BJ (cell line): ENCODE data around the gene IFITM5. TPM values are rescaled to one million over a fixed set of nuclear protein-coding genes. Genes with fewer than 3 reads are reported as not detected.

ENCODE experiments used
- CTCF ChIA-PET: fragments of 350-600 bp; formaldehyde crosslinking; extraction: SDS; loops from one replicate; lab custom pipeline; 2021; ENCODE audit warnings: antibody characterized with exemption, inconsistent platforms; lab: Yijun Ruan, JAX
- POLR2A ChIA-PET: fragments of 300-600 bp; sonication (Branson Sonifier 250); formaldehyde crosslinking; extraction: SDS; loops from one replicate; lab custom pipeline; 2021; ENCODE audit warnings: antibody characterized with exemption; lab: Charles Lee
- DNase-seq: peaks from one replicate; pipeline ENCODE4 v3.0.0-alpha.2; 2011; ENCODE audit warnings: low read depth
- H3K27me3 ChIP-seq: 2 replicates; pipeline ENCODE4 v1.6.0; 2011; ENCODE audit warnings: low read length; ENCODE audit not compliant: control insufficient read depth, insufficient read depth
- H3K36me3 ChIP-seq: 2 replicates; pipeline ENCODE4 v1.5.1; 2011; ENCODE audit warnings: low read length; ENCODE audit not compliant: control insufficient read depth, insufficient read depth
- H3K4me3 ChIP-seq: 2 replicates; pipeline ENCODE4 v1.5.1; 2011; ENCODE audit warnings: low read depth, mild to moderate bottlenecking, control low read depth, low read length
- polyA plus RNA-seq: library from polyadenylated mRNA; depleted of rRNA; stranded (reverse); fragments of >200 nt; gene quantifications from 2 replicates; pipeline ENCODE4 v1.2.3, GENCODE V29; 2011
- TF ChIP-seq, protein P1 (sequence below): IDR thresholded peaks from 2 replicates; pipeline ENCODE4 v1.5.1; 2011; ENCODE audit warnings: low read depth, mild to moderate bottlenecking, control low read depth, inconsistent platforms, low read length, moderate library complexity; ENCODE audit not compliant: insufficient read depth

IFITM5 gene
- polyA plus RNA-seq, 1 experiment, result not detected

GRCh38 chr11:296171-297050 lies 2.9 kb downstream of the IFITM5 start:
- TF ChIP-seq, protein P1, sequence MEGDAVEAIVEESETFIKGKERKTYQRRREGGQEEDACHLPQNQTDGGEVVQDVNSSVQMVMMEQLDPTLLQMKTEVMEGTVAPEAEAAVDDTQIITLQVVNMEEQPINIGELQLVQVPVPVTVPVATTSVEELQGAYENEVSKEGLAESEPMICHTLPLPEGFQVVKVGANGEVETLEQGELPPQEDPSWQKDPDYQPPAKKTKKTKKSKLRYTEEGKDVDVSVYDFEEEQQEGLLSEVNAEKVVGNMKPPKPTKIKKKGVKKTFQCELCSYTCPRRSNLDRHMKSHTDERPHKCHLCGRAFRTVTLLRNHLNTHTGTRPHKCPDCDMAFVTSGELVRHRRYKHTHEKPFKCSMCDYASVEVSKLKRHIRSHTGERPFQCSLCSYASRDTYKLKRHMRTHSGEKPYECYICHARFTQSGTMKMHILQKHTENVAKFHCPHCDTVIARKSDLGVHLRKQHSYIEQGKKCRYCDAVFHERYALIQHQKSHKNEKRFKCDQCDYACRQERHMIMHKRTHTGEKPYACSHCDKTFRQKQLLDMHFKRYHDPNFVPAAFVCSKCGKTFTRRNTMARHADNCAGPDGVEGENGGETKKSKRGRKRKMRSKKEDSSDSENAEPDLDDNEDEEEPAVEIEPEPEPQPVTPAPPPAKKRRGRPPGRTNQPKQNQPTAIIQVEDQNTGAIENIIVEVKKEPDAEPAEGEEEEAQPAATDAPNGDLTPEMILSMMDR, result no peak
- Histone ChIP-seq H3K4me3 (no peak overlapping the region), H3K36me3 (peaks cover 5% of the 10 kb centered on the region), H3K27me3 (peaks cover 6% of the 10 kb centered on the region)
- DNase-seq, result no peak
- CTCF ChIA-PET, result interaction anchor here (2.7 kb wide), 1 partner anchor 9 kb away, joined by 23 read pairs; no protein-coding TSS in a partner anchor
- POLR2A ChIA-PET, result no interaction called here

DNA sequence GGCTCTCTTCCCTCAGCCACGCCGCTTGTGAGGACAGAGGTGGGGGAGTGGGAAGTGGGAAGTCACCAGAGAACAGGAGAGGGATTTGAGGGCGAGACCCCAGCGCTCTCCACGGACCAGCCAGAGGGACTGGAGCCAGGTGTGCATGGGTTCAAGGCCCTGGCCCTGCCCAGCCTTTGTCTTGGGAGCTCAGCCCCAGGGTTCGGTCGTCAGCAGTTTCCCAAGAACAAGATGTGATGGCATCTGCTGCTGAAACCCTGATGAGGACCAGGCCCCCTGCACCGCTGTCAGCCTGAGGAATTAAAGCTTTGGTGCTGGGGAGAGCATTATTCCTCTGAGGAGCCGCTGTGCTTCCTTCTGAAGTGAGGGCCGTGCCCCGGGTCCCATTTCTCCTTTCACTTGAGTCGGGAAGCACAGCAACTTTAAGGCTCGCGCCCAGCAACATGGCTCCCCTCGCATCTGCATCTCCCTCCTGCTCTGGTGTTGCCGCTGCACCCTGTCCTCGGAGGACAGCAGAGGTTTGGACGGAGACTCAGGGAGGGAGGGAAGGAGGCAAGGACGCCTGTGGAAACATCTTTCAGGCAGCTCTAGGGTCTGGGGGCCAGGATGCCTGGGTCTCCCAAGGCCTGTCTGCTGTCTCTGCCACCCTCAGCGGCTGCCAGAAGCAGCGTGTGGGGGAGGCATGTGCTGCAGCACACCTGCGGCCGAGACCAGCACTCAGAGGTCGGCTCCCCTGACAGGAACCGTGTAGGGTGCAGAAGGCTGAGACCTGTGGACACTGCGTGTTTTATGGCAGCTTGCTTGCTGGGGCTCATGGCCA lies 3.8 kb downstream of the IFITM5 start:
- ChIA-PET POLR2A (no interaction called here), CTCF (interaction anchor here (2.7 kb wide), 1 partner anchor 10 kb away, joined by 23 read pairs; no protein-coding TSS in a partner anchor)
- no peak overlapping the region for H3K4me3 ChIP-seq
- DNase-seq, result no peak
- TF ChIP-seq, protein P1, result no peak
- H3K27me3 ChIP-seq, result peaks cover 6% of the 10 kb centered on the region
- peaks cover 5% of the 10 kb centered on the region for H3K36me3 ChIP-seq

DNA sequence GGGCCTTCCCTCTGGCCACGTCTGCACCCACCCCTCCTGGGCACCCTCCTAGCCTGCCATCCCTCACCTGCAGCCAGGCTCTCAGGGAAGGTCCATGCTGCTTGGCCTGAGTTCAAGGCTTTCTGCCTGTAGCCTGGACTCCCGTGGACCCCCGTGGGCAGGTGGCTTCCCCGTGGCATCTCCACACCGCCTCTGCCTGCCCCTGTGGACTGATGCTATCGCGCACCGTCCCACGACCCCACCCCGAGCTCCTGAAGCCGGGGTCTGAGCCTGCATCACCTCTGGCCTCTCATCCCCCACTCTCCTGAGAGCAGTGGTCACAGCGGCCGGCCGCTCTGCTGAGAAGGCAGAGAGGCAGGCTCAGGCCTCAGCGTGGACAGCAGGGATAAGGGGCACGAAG lies 4.5 kb downstream of the IFITM5 start:
- TF ChIP-seq, protein P1, result no peak
- H3K4me3 ChIP-seq, result no peak overlapping the region
- ChIA-PET CTCF (interaction anchor here (2.7 kb wide), 1 partner anchor 11 kb away, joined by 23 read pairs; no protein-coding TSS in a partner anchor), POLR2A (no interaction called here)
- DNase-seq, result no peak
- H3K36me3 ChIP-seq, result peaks cover 5% of the 10 kb centered on the region
- peaks cover 2% of the 10 kb centered on the region; the same call in 1 of the 2 replicates for H3K27me3 ChIP-seq

DNA sequence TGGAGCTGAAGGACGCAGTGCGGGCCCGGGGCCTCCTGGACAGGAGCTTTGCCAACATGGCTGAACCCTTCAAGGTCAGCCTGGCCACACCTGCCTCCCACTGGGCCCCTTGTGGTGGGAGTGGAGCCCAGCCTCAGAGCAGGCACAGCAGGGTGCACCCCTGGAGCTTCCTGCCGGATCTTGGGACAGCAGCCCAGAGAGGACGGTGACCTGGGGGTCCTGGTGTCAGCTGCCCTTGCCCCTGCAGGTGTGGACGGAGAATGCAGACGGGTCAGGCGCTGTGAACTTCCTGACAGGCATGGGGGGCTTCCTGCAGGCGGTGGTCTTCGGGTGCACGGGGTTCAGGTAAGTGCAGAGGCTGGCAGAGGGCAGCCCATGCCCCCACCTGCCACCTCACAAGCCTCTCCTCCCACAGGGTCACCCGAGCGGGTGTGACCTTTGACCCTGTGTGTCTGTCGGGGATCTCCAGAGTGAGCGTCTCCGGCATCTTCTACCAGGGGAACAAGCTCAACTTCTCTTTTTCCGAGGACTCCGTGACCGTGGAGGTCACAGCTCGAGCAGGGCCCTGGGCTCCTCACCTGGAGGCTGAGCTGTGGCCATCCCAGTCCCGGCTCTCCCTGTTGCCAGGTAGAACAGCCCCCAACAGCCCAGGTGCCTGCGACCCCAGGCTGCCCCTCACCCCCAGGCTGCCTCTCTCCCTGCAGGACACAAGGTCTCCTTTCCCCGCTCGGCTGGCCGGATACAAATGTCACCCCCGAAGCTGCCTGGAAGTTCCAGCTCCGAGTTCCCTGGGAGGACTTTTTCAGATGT lies 5.3 kb downstream of the IFITM5 start:
- H3K36me3 ChIP-seq, result peaks cover 5% of the 10 kb centered on the region
- CTCF ChIA-PET, result interaction anchor here (2.7 kb wide), 1 partner anchor 11 kb away, joined by 23 read pairs; no protein-coding TSS in a partner anchor
- TF ChIP-seq, protein P1, result no peak
- no peak overlapping the region for H3K4me3 ChIP-seq
- DNase-seq, result no peak
- H3K27me3 ChIP-seq, result no peaks in the 10 kb centered on the region
- POLR2A ChIA-PET, result no interaction called here
